NCI-H128 (cell line): ENCODE data around the gene PPFIA3.
"Not testable (repeated sequence)": the region's sequence is repeated elsewhere in the genome, so short reads cannot be mapped to it uniquely, and the experiment has no call there.

Experiments
- DNase-seq: peaks from one replicate; lab custom pipeline; 2025; ENCODE audit not compliant: unreplicated experiment; lab: John Stamatoyannopoulos, UW

The PPFIA3 gene

GRCh38 chr19:49123285-49123684, 3.9 kb downstream of the PPFIA3 start:
- not testable (repeated sequence) for DNase-seq

- no peak for DNase-seq
These were observed 5.8 kb downstream of the PPFIA3 start for GRCh38 chr19:49125025-49125731.

DNA sequence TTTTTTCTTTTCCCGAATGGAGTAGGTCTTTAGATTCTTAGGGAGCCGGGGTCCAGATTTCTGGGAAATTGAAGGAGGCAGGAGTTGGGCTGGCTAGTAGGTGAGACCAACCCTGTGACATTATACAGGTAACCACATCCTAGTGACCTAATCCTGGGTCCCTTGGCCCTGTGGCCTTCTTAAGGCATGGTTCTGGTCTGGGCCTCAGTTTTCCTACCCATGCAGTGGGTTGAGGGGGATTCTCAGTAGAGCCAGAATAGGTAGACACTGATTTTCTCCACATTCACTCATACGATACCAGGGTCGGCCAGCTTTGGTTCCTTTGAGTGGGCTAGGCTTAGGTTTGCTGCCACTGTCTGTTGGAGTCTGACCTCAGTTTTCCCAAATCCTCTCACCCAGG, 7.2 kb downstream of the PPFIA3 start:
- no peak for DNase-seq

DNA sequence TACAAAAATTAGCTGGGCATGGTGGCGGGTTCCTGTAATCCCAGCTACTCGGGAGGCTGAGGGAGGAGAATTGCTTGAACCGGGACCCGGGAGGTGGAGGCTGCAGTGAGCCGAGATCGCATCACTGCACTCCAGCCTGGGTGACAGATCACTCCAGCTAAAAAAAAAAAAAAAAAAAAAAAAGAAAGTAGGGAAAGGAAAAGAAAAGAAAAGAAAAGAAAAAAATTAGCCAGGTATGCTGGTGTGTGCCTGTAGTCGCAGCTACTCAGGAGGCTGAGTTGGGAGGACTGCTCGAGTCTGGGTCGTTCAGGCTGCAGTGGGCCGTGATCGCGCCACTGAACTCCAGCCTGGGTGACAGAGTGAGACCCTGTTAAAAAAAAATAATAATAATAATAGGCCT, 7.9 kb downstream of the PPFIA3 start:
- not testable (repeated sequence) for DNase-seq

DNA sequence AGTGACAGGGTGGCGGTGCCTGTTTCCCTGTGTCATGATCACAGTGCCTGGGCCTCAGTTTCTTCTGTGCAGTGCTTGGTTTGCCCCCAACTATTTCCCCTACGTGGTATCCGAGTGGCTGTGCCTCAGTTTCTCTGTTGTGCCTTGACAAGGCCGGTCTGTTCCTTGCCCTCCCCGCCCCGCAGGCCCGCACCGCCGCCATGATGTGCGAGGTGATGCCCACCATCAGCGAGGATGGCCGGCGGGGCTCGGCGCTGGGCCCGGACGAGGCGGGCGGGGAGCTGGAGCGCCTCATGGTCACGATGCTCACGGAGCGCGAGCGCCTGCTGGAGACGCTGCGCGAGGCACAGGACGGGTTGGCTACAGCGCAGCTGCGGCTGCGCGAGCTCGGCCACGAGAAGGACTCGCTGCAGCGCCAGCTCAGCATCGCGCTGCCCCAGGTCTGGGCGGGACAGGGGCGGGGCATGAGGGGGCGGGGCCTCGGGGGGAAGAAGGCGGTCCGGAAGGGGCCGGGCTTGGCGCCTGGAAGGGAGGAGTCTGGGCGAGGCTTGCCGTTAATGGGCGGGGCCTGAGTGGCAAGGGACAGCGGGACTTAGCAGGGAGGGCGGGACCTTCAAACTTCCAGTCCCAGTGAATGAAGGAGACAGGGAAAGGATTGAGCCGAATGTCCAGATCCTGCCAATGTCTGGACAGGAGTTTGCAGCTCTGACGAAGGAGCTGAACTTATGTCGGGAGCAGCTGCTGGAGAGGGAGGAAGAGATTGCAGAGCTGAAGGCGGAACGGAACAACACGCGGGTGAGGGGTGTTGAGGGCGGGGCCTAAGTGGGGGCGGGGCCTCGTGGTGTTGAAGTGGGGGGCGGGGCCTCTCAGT, 8.6 kb downstream of the PPFIA3 start:
- peak; percentile 92 for DNase-seq

DNA sequence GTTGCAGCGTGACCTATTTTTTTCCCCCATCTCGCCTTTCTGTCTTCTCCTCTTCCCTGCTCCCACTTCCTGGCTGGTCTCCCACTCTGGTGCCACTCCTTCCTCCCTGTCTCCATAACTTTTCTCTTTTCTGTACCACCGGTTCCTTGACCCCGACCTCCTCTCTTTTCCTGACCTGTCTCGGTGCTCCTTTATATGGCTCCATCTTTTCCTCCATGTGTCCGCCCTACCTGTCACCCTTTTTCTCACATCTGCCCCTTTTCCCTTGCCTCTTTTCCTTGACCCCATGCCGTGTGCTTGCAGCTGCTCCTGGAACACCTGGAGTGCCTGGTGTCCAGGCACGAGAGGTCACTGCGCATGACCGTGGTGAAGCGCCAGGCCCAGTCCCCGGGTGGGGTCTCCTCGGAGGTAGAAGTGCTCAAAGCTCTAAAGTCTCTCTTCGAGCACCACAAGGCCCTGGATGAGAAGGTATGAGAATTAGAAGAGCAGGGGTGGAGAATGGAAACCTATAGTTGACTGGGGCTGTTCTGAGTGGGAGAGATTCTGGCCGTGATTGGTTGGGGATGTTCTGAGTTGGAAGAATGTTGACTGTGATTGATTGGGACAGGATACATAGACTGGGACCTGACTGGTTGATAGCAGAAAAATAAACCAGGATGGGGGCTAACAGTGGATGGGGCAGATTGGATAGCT, 9.3 kb downstream of the PPFIA3 start:
- DNase-seq: no peak

DNA sequence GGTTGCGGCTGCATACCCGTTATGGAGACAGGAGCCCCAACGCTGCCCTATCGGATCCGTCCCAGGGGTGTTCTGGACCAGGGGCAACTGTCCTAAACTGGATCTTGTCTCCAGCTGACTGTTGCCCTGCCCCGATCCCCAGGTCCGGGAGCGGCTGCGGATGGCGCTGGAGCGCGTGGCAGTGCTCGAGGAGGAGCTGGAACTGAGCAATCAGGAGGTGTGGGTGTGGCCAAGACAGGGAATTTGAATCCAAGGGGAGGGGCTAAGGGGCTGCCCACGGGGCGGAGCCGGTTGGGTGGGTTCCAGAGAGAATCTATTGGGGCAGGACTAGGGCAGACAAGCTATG, 9.9 kb downstream of the PPFIA3 start:
- no peak for DNase-seq

DNA sequence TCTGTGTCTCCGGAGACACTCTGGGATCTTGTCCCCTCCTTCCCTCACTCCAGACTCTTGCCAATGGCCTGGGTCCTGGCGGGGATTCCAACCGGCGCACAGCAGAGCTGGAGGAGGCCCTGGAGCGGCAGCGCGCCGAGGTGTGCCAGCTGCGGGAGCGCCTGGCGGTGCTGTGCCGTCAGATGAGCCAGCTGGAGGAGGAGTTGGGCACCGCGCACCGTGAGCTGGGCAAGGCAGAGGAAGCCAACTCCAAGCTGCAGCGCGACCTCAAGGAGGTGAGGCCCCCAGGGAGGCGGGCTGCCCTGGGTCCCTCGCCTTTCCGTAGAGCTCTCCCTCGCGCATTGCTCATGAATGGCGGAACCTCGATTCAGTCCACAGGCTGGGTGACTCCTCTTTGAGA, 11.0 kb downstream of the PPFIA3 start:
- no peak for DNase-seq

DNA sequence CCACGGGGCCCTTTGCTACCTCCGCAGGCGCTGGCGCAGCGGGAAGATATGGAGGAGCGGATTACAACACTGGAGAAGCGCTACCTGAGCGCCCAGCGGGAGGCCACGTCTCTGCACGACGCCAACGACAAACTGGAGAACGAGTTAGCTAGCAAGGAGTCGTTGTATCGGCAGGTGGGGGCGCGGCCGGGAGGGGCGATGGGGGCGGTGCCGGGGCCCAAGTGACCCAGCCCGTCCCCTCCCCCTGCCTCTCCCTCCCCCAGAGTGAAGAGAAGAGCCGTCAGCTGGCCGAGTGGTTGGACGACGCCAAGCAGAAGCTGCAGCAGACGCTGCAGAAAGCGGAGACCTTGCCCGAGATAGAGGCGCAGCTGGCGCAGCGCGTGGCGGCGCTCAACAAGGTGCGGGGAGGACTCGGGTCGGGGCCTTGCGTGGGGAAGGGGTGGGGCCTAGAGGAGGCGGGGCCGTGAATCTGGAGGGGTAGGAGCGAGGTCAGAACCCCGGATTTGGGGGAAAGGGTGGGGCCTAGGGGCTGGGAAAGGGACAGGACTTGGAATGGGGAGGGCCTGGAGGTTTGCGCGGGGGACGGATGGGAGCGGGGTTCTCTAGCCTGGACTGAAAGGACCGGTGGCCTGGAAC, 13.7 kb downstream of the PPFIA3 start:
- DNase-seq: no peak

GRCh38 chr19:49133621-49134454, 14.5 kb downstream of the PPFIA3 start:
- no peak for DNase-seq

GRCh38 chr19:49135686-49136085, 16.3 kb downstream of the PPFIA3 start:
- DNase-seq: no peak

DNA sequence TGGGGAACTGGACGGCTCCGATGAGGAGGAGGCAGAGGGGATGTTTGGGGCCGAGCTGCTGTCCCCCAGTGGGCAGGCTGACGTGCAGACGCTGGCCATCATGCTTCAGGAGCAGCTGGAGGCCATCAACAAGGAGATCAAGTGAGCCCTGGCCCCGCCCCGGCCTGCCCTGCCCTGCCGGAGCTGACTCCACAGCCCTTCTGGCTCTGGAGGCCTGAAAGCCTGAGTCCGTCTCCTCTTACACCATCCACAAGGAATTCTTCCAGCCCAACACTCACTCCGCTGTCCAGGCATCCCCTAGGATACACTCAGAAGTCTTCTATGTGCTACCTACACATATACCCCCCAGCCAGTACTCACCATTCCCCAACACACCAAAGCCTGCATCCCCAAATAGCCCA, 17.4 kb downstream of the PPFIA3 start:
- no peak for DNase-seq

DNA sequence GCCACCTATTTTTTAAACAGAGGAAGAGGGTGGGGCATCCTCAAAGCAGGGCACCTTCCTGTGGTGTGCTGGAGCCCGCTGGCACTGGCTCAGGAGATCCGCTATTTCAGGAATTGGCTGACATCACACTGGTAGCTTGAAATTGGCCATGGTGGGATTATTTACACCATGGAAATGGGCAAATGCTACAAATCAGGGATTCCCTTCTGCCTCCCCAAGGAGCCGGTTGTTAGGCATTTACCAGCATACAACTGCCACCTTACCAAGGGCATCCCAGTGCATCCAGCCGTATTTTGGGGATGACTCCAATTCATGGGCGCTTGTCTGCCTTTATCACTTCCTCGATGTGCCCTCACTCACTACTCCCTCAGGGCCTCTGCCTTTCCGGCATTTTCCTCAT, 21.6 kb downstream of the PPFIA3 start:
- DNase-seq: no peak

DNA sequence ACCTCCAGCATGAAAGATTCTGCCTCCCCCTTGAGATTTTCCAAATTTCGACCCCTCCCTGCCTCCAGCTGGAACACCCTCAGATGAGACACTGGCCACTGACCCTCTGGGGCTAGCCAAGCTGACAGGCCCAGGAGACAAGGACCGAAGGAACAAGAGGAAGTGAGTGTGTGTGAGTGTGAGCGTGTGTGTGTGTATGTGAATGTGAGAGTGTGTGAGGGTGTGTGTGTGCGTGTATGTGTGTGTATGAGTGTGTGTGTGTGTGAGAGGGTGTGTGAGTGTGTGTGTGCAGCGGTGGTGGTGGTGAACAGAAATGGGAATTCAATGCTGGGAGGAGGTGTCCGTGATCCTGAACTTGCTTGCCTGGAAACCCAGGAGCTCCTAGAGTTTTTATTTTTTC, 22.0 kb downstream of the PPFIA3 start:
- no peak for DNase-seq

DNA sequence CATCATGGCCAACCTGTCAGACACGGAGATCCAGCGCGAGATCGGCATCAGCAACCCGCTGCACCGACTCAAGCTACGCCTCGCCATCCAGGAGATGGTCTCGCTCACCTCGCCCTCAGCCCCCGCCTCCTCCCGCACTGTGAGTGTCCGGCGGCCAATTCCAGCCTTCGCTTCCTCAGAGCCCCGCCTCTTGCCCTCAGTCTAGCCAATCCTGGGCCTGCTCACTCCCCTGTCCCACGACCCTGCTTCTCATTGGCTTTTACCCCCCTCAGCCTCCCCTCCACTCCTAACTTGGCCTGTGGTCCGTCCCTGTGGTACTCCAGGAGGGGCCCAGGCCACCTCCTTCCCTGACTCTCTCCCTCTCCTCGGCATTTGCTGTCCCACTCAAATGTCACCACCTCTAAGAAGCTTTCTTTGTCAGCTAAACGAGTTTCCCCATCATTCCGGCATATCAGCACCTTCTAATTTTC, 23.6 kb downstream of the PPFIA3 start:
- peak; percentile 61 for DNase-seq

DNA sequence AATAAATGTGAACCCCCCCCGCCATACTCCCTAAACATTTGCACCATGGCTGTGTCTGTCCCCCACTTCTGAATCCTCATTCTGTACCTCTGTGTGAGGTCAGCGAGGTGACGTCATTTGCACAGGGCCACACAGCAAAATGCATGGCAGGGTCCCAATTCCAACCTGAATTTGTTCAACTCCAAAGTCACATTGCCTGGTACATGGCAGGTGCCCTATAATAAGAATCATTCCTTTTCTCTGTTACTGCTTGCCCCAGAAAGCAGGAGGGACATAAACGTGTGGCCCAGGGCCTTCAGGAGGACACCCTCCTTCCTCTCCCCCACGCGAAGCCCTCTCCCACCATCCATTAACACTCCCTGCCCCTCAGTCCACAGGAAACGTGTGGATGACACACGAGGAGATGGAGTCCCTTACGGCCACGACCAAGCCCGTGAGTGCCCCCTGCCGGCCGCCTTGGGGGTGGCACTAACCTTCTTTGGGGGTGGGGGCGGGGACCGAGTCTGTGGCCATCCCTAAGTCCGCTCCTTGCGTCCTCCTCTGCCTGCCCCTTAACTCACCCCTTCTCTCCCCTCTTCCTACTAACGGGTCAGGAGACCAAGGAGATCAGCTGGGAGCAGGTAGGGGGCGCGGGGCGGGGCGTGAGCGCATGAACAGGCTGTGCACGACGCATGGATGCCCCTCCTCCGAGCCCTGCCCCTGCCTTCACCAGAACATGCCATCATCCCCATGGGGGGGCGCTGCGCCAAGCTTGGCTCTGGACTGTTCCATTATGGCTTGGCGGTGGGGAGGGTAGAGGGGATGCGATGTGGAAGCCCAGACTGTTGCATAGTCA, 26.4 kb downstream of the PPFIA3 start:
- DNase-seq: peak; percentile 25

DNA sequence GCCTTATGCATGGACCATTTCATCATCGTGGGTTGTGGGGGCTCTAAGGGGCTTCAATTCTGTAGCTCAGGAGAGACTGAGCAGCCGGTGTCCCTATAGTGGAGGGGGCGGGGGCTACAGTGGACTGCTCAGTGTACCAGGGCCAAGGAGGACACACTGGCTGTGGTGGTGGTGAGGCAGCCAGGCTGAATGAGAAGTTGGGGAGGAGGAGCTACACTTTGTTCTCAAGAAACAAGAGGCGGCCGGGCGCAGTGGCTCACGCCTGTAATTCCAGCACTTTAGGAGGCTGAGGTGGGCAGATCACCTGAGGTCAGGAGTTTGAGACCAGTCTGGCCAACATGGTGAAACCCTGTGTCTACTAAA, 27.0 kb downstream of the PPFIA3 start:
- not testable (repeated sequence) for DNase-seq

DNA sequence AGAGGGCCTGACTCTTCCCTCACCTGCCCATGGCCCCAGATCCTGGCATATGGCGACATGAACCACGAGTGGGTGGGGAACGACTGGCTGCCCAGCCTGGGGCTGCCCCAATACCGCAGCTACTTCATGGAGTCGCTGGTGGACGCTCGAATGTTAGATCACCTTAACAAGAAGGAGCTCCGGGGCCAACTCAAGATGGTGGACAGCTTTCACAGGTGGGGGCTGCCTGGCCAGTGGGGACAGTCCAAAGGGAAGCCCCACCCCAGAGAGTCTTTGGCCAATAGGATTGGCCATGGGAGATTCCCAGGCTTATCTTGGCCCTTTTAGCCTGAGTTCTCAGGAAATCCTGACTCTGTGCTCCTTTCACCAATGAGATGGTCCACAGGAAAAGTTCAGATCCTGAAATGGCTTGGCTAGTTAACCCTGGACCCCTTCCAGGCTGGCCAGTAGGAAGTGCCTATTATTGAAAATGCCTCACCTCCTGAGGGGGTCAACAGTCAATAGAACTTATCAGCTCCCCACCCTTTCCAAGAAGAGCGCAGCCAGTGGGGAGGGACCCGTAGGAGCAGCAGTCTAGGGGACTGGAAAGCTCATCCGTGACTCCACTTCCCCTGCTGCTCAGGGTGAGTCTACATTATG, 28.8 kb downstream of the PPFIA3 start:
- no peak for DNase-seq
